Measurements from ENCODE around the gene ESYT2.

DNA sequence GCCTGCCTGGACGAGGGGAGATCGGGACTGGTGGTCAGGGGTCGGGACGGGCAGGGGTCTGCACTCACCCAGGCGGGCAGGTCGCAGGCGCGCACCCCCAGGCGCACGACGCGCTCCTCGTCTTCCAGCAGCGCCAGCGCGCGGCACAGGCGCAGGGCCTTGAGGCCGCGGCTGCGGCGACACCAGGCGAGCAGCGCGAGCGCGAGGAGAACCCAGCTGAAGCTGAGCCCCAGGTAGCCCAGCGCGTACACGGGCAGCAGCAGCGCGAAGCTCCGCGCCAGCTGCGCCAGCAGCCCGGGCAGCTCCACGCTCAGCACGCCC, 328 bp downstream of the ESYT2 start:
- TF ChIP-seq, protein P1, sequence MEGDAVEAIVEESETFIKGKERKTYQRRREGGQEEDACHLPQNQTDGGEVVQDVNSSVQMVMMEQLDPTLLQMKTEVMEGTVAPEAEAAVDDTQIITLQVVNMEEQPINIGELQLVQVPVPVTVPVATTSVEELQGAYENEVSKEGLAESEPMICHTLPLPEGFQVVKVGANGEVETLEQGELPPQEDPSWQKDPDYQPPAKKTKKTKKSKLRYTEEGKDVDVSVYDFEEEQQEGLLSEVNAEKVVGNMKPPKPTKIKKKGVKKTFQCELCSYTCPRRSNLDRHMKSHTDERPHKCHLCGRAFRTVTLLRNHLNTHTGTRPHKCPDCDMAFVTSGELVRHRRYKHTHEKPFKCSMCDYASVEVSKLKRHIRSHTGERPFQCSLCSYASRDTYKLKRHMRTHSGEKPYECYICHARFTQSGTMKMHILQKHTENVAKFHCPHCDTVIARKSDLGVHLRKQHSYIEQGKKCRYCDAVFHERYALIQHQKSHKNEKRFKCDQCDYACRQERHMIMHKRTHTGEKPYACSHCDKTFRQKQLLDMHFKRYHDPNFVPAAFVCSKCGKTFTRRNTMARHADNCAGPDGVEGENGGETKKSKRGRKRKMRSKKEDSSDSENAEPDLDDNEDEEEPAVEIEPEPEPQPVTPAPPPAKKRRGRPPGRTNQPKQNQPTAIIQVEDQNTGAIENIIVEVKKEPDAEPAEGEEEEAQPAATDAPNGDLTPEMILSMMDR (IDR thresholded peaks at IDR 0.05) = no peak
- no peak for TF ChIP-seq POLR2A (IDR thresholded peaks at IDR 0.05)
